Activated naive CD8-positive, alpha-beta T cell treated with anti-CD3 and anti-CD28 coated beads, Interleukin-2, amount 10 ng/mL, durations not matched to agents 7 days and 5 days (primary cell): Measurements from ENCODE around the gene PRCC. TPM values are rescaled to one million over a fixed set of nuclear protein-coding genes. Genes with fewer than 3 reads are reported as not detected.
"Not testable (repeated sequence)": the region's sequence is repeated elsewhere in the genome, so short reads cannot be mapped to it uniquely, and the experiment has no call there.

ENCODE experiments used
- ATAC-seq: fragments of 150-1000 bp; cut with Tn5 transposase; one replicate; pipeline ENCODE4 v1.10.0; 2021; ENCODE audit warnings: low read depth, moderate library complexity
- POLR2A ChIA-PET: fragments of 350-600 bp; sonication (Branson Sonifier 250); formaldehyde crosslinking; loops from one replicate; lab custom pipeline; 2021; ENCODE audit warnings: antibody characterized with exemption; lab: Charles Lee
- DNase-seq: peaks from one replicate; pipeline ENCODE4 v3.0.0; 2021
- H3K27ac Mint-ChIP-seq: one replicate; pipeline ENCODE4 v1.8.0; 2022; ENCODE audit warnings: mild to moderate bottlenecking, mixed read lengths
- H3K27me3 Mint-ChIP-seq: one replicate; pipeline ENCODE4 v1.8.0; 2022; ENCODE audit warnings: mild to moderate bottlenecking, moderate library complexity, mixed read lengths
- H3K36me3 Mint-ChIP-seq: one replicate; pipeline ENCODE4 v1.8.0; 2021; ENCODE audit warnings: mild to moderate bottlenecking, mixed read lengths
- H3K4me1 Mint-ChIP-seq: one replicate; pipeline ENCODE4 v1.8.0; 2021; ENCODE audit warnings: mixed read lengths
- H3K4me3 Mint-ChIP-seq: one replicate; pipeline ENCODE4 v1.8.0; 2022; ENCODE audit warnings: mild to moderate bottlenecking, moderate library complexity, mixed read lengths
- H3K9me3 Mint-ChIP-seq: one replicate; pipeline ENCODE4 v1.8.0; 2021; ENCODE audit warnings: mixed read lengths
- total RNA-seq, 2 experiments: library from RNA; stranded (reverse); gene quantifications; one replicate each; pipeline ENCODE4 v1.2.3, GENCODE V29; 2021

The PRCC gene
- total RNA-seq, 2 experiments from 2014 or later, result 65.7 to 76.0 TPM

DNA sequence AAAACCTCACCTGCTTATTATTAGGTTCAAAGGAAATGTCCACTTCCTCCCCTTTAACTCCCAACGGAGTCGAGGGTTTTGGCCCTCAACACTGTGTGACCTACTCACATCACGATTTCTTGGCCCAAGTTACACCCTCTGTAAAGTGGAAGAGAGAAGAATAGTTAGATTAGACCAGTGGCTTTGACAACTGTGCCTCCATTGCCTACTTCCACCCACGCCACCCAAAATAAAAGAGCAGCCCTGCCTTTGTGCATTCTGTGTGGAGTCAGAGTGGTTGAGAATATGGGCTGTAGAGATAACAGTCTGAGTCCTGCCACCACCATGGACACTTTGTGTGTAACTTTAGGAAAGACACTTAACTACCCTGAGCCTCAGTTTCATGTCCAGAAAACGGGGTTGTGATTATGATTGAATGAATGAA, 11.8 kb upstream of the PRCC start:
- no peak for ATAC-seq
- peaks cover 13% of the 10 kb centered on the region for H3K4me1 Mint-ChIP-seq
- H3K27ac Mint-ChIP-seq, result no peak overlapping the region
- H3K9me3 Mint-ChIP-seq, result no peaks in the 10 kb centered on the region
- POLR2A ChIA-PET, result interaction anchor here (1.4 kb wide), 1 partner anchor 27 kb away, joined by 4 read pairs; the partner anchor contains the start of genes ISG20L2 and METTL25B
- no peaks in the 10 kb centered on the region for H3K27me3 Mint-ChIP-seq
- DNase-seq, result no peak
- no peak overlapping the region for H3K4me3 Mint-ChIP-seq
- peaks cover 5% of the 10 kb centered on the region for H3K36me3 Mint-ChIP-seq

DNA sequence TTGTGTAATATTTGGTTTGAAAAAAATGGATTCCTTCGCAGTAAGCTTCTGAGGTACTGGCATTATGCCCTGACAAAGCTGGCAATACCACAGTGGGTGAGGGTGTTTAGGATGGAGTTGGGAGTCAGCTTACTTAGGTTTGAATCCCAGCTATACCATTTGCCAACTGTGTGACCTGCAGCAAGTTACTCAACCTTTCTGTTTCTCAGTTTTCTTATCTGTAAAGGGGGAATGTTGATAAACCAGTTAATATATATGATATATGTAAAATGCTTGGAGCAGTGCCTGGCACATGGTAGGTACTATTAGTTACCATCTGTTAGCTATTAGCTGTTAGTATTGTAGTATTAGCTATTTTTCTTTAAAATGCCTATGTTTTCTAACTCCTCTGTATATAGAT, 11.0 kb upstream of the PRCC start:
- Mint-ChIP-seq H3K9me3 (no peaks in the 10 kb centered on the region), H3K27me3 (no peaks in the 10 kb centered on the region), H3K27ac (no peak overlapping the region), H3K4me3 (no peak overlapping the region), H3K36me3 (peaks cover 5% of the 10 kb centered on the region), H3K4me1 (peaks cover 13% of the 10 kb centered on the region)
- POLR2A ChIA-PET, result interaction anchor here (0.6 to 1.0 kb wide), 6 partner anchors 11 to 122 kb away, joined by 3 to 5 read pairs (median 4); partner anchors contain the start of genes ISG20L2, METTL25B, MRPL24 and PRCC
- ATAC-seq, result no peak
- DNase-seq, result no peak

DNA sequence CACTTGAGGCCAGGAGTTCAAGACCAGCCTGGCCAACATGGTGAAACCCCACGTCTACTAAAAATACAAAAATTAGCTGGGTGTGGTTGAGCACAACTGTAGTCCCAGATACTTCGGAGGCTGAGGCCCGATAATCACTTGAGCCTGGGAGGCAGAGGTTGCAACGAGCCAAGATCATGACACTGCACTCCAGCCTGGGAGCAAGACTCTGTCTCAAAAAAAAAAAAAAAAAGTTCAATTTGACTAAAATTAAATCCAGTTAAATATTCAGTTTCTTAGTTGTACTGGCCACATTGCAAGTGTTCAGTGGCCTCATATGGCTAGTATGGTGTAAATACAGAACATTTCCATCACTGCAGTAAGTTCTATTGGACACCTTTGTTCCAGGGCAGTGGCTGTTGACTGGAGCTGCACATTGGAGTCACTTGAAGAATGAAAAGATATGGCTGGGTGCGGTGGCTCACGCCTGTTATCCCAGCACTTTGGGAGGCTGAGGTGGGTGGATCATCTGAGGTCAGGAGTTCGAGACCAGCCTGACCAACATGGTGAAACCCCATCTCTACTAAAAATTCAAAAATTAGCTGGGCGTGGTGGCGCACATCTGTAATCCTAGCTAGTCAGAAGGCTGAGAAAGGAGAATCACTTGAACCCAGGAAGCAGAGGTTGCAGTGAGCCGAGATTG, 9.6 kb upstream of the PRCC start:
- ATAC-seq, H3K27ac Mint-ChIP-seq, POLR2A ChIA-PET, H3K9me3 Mint-ChIP-seq, H3K4me3 Mint-ChIP-seq, H3K36me3 Mint-ChIP-seq, H3K27me3 Mint-ChIP-seq: not testable (repeated sequence)
- H3K4me1 Mint-ChIP-seq, result peaks cover 11% of the 10 kb centered on the region
- DNase-seq, result peak; percentile 4

DNA sequence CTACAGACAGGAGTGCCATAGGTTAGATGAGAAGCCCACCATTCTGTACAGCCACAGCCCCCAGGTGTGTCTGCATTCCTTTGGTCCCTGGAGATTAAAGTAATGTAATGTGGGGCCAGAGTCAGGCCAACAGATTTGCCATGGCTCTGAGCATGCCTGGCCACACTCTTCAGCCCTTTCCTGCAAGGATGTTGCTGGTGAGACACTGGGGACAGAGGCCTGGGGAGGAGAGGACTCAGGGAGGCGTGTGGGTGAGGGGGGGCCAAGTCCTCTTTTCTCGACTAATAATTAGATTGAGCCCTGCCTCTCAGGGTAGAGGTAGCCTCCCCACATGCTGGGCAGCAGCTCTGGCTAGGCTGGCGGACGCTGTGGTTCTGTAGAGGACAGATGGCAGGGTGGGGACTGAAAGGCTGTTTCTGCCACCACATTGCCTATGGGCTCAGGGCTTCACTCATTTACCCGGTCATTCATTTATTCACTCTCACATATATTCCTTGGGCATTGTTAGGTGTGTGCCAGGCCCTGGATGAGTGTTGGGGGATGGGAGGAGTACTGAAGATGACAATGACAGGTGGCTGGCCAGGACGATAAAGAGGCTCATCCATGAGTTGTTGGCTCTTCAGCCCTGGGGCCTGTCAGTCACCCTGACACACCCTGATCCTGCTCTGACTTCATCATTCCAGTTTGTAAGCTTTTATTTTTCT, 7.1 kb upstream of the PRCC start:
- ATAC-seq (no peak), DNase-seq (no peak)
- H3K27ac Mint-ChIP-seq, result no peak overlapping the region

DNA sequence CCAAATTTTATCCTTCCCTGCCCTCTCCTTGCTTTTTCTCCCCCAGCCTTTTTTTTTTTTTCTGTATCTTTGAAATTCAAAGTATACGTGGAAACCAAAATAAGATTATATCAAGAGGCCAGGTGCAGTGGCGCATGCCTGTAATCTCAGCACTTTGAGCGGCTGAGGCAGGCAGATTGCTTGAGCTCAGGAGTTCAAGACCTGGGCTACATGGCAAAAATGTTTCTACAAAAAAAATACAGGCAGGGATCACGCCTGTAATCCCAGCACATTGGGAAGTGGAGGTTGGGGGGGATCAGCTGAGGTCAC, 6.6 kb upstream of the PRCC start:
- Mint-ChIP-seq H3K27me3 (no peaks in the 10 kb centered on the region), H3K9me3 (no peaks in the 10 kb centered on the region), H3K27ac (no peak overlapping the region), H3K36me3 (no peaks in the 10 kb centered on the region), H3K4me1 (peaks cover 6% of the 10 kb centered on the region), H3K4me3 (no peak overlapping the region)
- ATAC-seq, result no peak
- DNase-seq, result no peak
- POLR2A ChIA-PET, result interaction anchor here (1.2 kb wide), 1 partner anchor 9 kb away, joined by 5 read pairs; the partner anchor contains the start of gene HDGF

More for the DNA sequence above, 7.1 kb upstream of the PRCC start:
- no peak overlapping the region for H3K4me3 Mint-ChIP-seq
- H3K36me3 Mint-ChIP-seq, result no peaks in the 10 kb centered on the region
- no peaks in the 10 kb centered on the region for H3K9me3 Mint-ChIP-seq
- no peaks in the 10 kb centered on the region for H3K27me3 Mint-ChIP-seq
- POLR2A ChIA-PET, result interaction anchor here (1.2 kb wide), 1 partner anchor 8 kb away, joined by 5 read pairs; the partner anchor contains the start of gene HDGF
- H3K4me1 Mint-ChIP-seq, result peaks cover 4% of the 10 kb centered on the region

DNA sequence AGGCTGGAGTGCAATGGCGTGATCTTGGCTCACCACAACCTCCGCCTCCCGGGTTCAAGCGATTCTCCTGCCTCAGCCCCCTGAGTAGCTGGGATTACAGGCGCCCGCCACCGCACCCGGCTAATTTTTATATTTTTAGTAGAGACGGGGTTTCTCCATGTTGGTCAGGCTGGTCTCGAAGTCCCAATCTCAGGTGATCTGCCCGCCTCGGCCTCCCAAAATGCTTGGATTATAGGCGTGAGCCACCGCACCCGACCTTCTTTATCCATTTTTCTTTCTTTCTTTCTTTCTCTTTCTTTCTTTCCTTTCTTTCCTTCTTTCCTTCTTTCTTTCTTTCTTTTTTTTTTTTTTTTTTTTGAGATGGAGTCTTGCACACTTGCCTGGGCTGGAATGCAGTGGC, 2.2 kb upstream of the PRCC start:
- not testable (repeated sequence) for H3K36me3 Mint-ChIP-seq, ATAC-seq, H3K4me3 Mint-ChIP-seq, H3K27ac Mint-ChIP-seq, H3K9me3 Mint-ChIP-seq, H3K27me3 Mint-ChIP-seq, DNase-seq
- POLR2A ChIA-PET, result interaction anchor here (1.8 to 6.6 kb wide), 2 partner anchors 13 to 24 kb away, joined by 6 to 67 read pairs; partner anchors contain the start of genes HDGF and MRPL24
- H3K4me1 Mint-ChIP-seq, result peaks cover 20% of the 10 kb centered on the region

DNA sequence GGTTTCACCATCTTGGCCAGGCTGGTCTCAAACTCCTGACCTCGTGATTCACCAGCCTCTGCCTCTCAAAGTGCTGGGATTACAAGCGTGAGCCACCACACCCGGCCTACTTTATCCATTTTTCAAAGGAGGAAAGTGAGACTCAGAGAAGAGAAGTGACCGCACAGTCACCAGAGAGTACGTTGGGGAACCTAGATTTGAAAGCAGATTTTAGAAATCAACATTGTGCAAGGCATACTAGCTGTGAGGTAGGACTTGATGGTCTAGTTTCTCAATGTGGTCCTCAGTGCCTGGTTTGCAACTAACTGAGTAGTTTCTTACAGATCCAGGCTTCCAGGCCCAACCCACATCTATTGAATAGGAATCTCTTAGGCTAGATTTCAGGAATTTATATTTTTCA, 1.7 kb upstream of the PRCC start:
- no peaks in the 10 kb centered on the region for H3K9me3 Mint-ChIP-seq
- H3K36me3 Mint-ChIP-seq, result peaks cover 7% of the 10 kb centered on the region
- peaks cover 24% of the 10 kb centered on the region for H3K4me1 Mint-ChIP-seq
- peak overlapping the region; percentile 14 for H3K27ac Mint-ChIP-seq
- H3K27me3 Mint-ChIP-seq, result no peaks in the 10 kb centered on the region
- H3K4me3 Mint-ChIP-seq, result no peak overlapping the region
- no peak for ATAC-seq
- POLR2A ChIA-PET, result interaction anchor here (1.8 to 6.6 kb wide), 3 partner anchors 14 to 37 kb away, joined by 6 to 67 read pairs (median 24); partner anchors contain the start of genes HDGF, ISG20L2, METTL25B and MRPL24
- no peak for DNase-seq

DNA sequence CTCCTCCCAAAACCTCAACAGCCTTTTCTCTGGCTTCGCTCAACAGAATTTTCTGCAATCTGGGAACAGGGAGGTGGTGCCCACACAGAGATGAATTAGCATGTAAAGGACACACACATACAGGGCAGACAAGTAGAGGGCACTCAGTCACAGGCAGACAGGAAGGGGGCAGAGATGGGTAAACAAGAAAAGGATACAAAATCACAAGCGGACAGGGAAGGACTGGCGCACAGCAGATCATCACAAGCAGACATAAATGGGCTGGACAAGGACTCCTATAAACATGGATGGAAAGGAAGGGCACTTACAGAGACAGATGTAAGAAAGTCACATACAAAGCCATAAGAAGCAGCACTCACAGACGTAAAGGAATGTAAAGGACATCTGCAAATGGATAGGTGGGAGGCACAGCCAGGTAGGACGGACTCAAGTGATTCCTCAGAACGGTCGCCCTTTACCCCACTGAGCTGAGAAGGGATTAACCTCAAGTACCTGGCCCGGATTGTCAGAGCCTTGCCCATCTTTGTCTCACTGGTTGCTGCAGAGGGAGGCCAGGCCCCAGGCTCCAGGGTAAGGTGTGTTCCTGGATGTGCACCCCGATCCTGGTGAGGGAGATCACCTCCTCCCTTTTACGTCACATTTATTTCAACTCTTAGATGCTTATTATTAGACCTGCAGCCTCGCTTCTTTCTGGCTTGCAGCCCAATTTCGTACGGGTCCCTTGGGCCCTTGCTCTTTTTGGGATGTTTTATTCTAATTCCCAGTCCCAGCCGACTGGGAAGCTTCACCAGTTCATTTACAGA, 836 bp upstream of the PRCC start:
- ATAC-seq (peak; percentile 7), DNase-seq (no peak)
- POLR2A ChIA-PET, result interaction anchor here (0.6 to 6.6 kb wide), 11 partner anchors 10 to 95 kb away, joined by 3 to 67 read pairs (median 5); partner anchors contain the start of genes HDGF, ISG20L2, METTL25B and MRPL24
- H3K4me3 Mint-ChIP-seq, result no peak overlapping the region
- no peak overlapping the region for H3K27ac Mint-ChIP-seq
- no peaks in the 10 kb centered on the region for H3K27me3 Mint-ChIP-seq
- H3K9me3 Mint-ChIP-seq, result no peaks in the 10 kb centered on the region
- H3K36me3 Mint-ChIP-seq, result peaks cover 13% of the 10 kb centered on the region
- H3K4me1 Mint-ChIP-seq, result peaks cover 32% of the 10 kb centered on the region

DNA sequence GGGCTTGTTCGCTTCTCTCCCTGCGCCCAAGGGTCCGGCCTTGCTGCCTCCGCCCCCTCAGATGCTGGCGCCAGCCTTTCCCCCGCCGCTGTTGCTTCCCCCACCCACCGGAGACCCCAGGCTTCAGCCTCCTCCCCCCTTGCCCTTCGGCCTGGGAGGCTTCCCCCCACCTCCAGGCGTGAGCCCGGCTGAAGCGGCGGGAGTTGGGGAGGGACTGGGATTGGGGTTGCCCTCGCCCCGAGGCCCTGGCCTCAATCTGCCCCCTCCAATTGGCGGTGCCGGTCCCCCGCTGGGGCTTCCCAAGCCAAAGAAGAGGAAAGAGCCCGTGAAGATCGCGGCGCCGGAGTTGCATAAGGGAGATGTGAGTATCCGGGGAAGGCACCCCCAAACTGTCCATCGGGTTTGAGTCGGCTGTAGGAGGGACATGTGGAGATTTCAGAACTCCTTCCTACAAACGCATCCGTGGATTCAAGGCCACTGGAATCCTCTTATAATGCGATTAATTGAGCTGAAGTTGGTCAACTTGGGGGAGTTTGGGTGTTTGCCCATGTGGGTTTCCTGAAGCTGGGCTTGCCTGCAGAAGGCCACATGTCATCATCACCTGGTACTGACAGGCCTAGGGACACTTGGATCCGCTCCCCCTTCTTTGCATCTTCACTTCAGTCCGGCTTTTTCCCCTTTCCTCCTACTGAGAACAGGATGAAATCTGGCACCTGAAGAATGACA, 707 bp downstream of the PRCC start:
- H3K27ac Mint-ChIP-seq, result no peak overlapping the region
- peak; percentile 58 for DNase-seq
- POLR2A ChIA-PET, result interaction anchor here (0.9 to 6.6 kb wide), 14 partner anchors 16 to 93 kb away, joined by 3 to 67 read pairs (median 4); partner anchors contain the start of genes HDGF, ISG20L2, METTL25B and MRPL24
- ATAC-seq, result no peak
- H3K36me3 Mint-ChIP-seq, result peaks cover 13% of the 10 kb centered on the region
- peaks cover 40% of the 10 kb centered on the region for H3K4me1 Mint-ChIP-seq
- no peaks in the 10 kb centered on the region for H3K9me3 Mint-ChIP-seq
- H3K4me3 Mint-ChIP-seq, result no peak overlapping the region
- no peaks in the 10 kb centered on the region for H3K27me3 Mint-ChIP-seq

DNA sequence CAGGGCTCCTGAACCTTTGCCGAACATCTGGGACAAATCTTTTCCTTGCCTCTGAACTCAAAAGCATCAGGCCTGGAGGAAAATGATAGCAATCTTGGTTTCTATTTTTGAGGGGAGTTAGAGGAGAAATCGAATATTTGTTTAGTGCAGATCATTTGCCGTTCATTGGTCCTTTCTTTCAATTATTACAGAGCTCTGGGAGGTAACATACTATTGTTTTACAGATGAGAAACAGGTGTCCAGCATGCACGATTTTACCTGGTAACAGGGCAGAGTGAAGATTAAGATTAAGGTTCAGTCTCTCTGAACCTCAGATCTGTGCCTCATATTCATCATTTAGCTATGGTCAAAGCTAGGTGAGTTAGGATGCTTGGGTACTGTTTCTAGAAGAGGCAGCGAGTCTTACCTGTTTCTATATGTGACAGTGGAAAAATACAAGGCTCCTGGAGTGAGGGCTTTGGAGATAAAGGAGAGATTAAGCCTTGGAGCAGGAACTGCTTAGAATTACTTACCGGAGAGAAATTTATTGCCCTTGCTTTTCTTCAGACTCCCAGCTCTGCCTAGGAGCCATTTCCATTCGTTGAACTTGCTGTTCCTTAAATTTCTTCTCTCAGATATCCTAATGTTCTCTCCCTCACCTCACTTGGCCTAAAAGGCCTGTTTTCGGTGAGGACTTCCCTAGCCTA, 1.4 kb downstream of the PRCC start:
- no peak for ATAC-seq
- Mint-ChIP-seq H3K27ac (peak overlapping the region; percentile 62), H3K4me1 (peaks cover 48% of the 10 kb centered on the region), H3K36me3 (peaks cover 19% of the 10 kb centered on the region), H3K9me3 (no peaks in the 10 kb centered on the region), H3K27me3 (no peaks in the 10 kb centered on the region), H3K4me3 (no peak overlapping the region)
- POLR2A ChIA-PET, result interaction anchor here (0.9 to 6.6 kb wide), 6 partner anchors 17 to 91 kb away, joined by 3 to 67 read pairs (median 6); partner anchors contain the start of genes HDGF, METTL25B and MRPL24
- DNase-seq, result no peak

DNA sequence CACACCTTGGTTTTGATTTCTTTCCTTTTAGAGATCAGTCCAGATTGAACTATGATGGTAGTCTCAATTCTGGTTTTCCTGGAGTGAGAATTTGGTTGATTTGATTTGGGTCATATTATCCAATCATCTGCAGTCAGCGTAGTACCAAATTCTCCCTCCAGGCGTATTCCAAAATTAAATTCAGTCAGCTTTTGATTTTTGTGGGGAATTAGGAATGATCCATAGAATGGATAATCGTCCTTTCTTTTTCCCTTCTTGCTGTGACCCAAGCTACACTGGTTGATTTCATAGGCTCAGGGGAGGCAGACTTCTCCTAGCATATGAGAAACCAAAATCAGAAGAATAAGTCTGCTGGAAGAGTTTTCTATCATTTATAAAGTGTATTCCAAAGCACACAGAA, 4.9 kb downstream of the PRCC start:
- DNase-seq (no peak), ATAC-seq (no peak)
- no peak overlapping the region for H3K27ac Mint-ChIP-seq
- H3K4me1 Mint-ChIP-seq, result peaks cover 46% of the 10 kb centered on the region
- H3K36me3 Mint-ChIP-seq, result peaks cover 25% of the 10 kb centered on the region
- H3K27me3 Mint-ChIP-seq, result no peaks in the 10 kb centered on the region
- POLR2A ChIA-PET, result interaction anchor here (1.1 kb wide), 1 partner anchor 21 kb away, joined by 5 read pairs; the partner anchor contains the start of gene HDGF
- no peak overlapping the region for H3K4me3 Mint-ChIP-seq
- no peaks in the 10 kb centered on the region for H3K9me3 Mint-ChIP-seq
